H9 (cell line): Measurements from ENCODE around the gene ROR1. TPM values are rescaled to one million over a fixed set of nuclear protein-coding genes. Genes with fewer than 3 reads are reported as not detected.

Experiments used
- DNase-seq: peaks from one replicate; pipeline ENCODE4 v3.0.0-alpha.2; 2017
- H2AFZ ChIP-seq: one replicate; pipeline ENCODE4 v1.6.1; 2013; ENCODE audit warnings: mild to moderate bottlenecking, low read length, control low read depth, moderate library complexity
- H2AK5ac ChIP-seq: 2 replicates; pipeline ENCODE4 v1.6.1; 2013; ENCODE audit warnings: low read length, control low read depth, mixed read lengths; ENCODE audit not compliant: insufficient read length
- H2BK120ac ChIP-seq: one replicate; pipeline ENCODE4 v1.6.1; 2013; ENCODE audit warnings: low read depth, mild to moderate bottlenecking, low read length, control low read depth, inconsistent platforms; ENCODE audit not compliant: poor library complexity, severe bottlenecking
- H2BK12ac ChIP-seq: 2 replicates; pipeline ENCODE4 v1.6.1; 2013; ENCODE audit warnings: low read length, control low read depth, mixed read lengths, low read depth; ENCODE audit not compliant: insufficient read length
- H2BK15ac ChIP-seq: 2 replicates; pipeline ENCODE4 v1.6.1; 2013; ENCODE audit warnings: low read depth, low read length, control low read depth
- H2BK20ac ChIP-seq: one replicate; pipeline ENCODE4 v1.6.1; 2013; ENCODE audit warnings: low read depth, mild to moderate bottlenecking, low read length, control low read depth, inconsistent platforms; ENCODE audit not compliant: poor library complexity, severe bottlenecking
- H2BK5ac ChIP-seq: 2 replicates; pipeline ENCODE4 v1.6.1; 2013; ENCODE audit warnings: low read length, control low read depth, mixed read lengths; ENCODE audit not compliant: insufficient read length
- H3K14ac ChIP-seq: 2 replicates; pipeline ENCODE4 v1.6.1; 2013; ENCODE audit warnings: low read length, control low read depth; ENCODE audit not compliant: insufficient read depth
- H3K18ac ChIP-seq: 2 replicates; pipeline ENCODE4 v1.6.1; 2013; ENCODE audit warnings: low read depth, mild to moderate bottlenecking, mixed read lengths, low read length, control low read depth; ENCODE audit not compliant: insufficient read length
- H3K23ac ChIP-seq: 2 replicates; pipeline ENCODE4 v1.6.1; 2013; ENCODE audit warnings: low read length, control low read depth, mixed read lengths, low read depth; ENCODE audit not compliant: insufficient read length
- H3K23me2 ChIP-seq: 2 replicates; pipeline ENCODE4 v1.6.1; 2013; ENCODE audit warnings: low read depth, mild to moderate bottlenecking, mixed read lengths, low read length, control low read depth; ENCODE audit not compliant: insufficient read length, poor library complexity, severe bottlenecking
- H3K27ac ChIP-seq: 2 replicates; pipeline ENCODE4 v1.5.1; 2013; ENCODE audit warnings: low read length, control low read depth, mixed read lengths, low read depth; ENCODE audit not compliant: insufficient read length
- H3K27me3 ChIP-seq: 2 replicates; pipeline ENCODE4 v1.6.1; 2013; ENCODE audit warnings: low read length, control low read depth, inconsistent platforms; ENCODE audit not compliant: insufficient read depth
- H3K4ac ChIP-seq: 2 replicates; pipeline ENCODE4 v1.6.1; 2013; ENCODE audit warnings: low read depth, mild to moderate bottlenecking, control low read depth, inconsistent platforms, low read length, moderate library complexity
- H3K4me1 ChIP-seq: 2 replicates; pipeline ENCODE4 v1.6.1; 2013; ENCODE audit warnings: low read length, control low read depth, inconsistent platforms; ENCODE audit not compliant: insufficient read depth
- H3K4me2 ChIP-seq: 2 replicates; pipeline ENCODE4 v1.6.1; 2013; ENCODE audit warnings: low read length, control low read depth, mixed read lengths; ENCODE audit not compliant: insufficient read length, insufficient read depth
- H3K56ac ChIP-seq: 2 replicates; pipeline ENCODE4 v1.6.1; 2013; ENCODE audit warnings: low read depth, mild to moderate bottlenecking, mixed read lengths, low read length, control low read depth; ENCODE audit not compliant: insufficient read length
- H3K79me1 ChIP-seq: 2 replicates; pipeline ENCODE4 v1.6.1; 2013; ENCODE audit warnings: low read depth, mild to moderate bottlenecking, moderate library complexity, low read length, control low read depth, inconsistent platforms; ENCODE audit not compliant: insufficient read depth, poor library complexity, severe bottlenecking
- H3K79me2 ChIP-seq: 2 replicates; pipeline ENCODE4 v1.6.1; 2013; ENCODE audit warnings: low read length, control low read depth, inconsistent platforms; ENCODE audit not compliant: insufficient read depth
- H3K9ac ChIP-seq: 2 replicates; pipeline ENCODE4 v1.6.1; 2013; ENCODE audit warnings: low read length, control low read depth, mixed read lengths; ENCODE audit not compliant: insufficient read length; ENCODE audit errors: extremely low read depth
- H3K9me3 ChIP-seq: one replicate; pipeline ENCODE4 v1.6.1; 2013; ENCODE audit warnings: low read depth, low read length, inconsistent platforms; ENCODE audit not compliant: control insufficient read depth
- H3T11ph ChIP-seq: one replicate; pipeline ENCODE4 v1.6.1; 2013; ENCODE audit warnings: mild to moderate bottlenecking, low read length, control low read depth, inconsistent platforms
- H4K20me1 ChIP-seq: one replicate; pipeline ENCODE4 v1.6.1; 2013; ENCODE audit not compliant: control insufficient read depth, insufficient read length, insufficient read depth
- H4K5ac ChIP-seq: 2 replicates; pipeline ENCODE4 v1.6.1; 2013; ENCODE audit warnings: low read depth, mild to moderate bottlenecking, mixed read lengths, low read length, control low read depth; ENCODE audit not compliant: insufficient read length
- H4K8ac ChIP-seq: replicated peaks from 2 replicates; pipeline ENCODE4 v1.6.1; 2013; ENCODE audit warnings: low read length, control low read depth, mixed read lengths, low read depth; ENCODE audit not compliant: insufficient read length
- H4K91ac ChIP-seq: 2 replicates; pipeline ENCODE4 v1.6.1; 2013; ENCODE audit warnings: low read depth, mild to moderate bottlenecking, moderate library complexity, mixed read lengths, low read length, control low read depth; ENCODE audit not compliant: insufficient read length
- H3K27ac Mint-ChIP-seq, 3 experiments: 2 replicates in 2 of 3; 3 replicates in 1 of 3; pipeline ENCODE4 v1.8.0; 2020 to 2021; ENCODE audit warnings: mixed read lengths in 3 of 3, mild to moderate bottlenecking in 1 of 3, moderate library complexity in 1 of 3
- H3K27me3 Mint-ChIP-seq: 2 replicates; pipeline ENCODE4 v1.8.0; 2021; ENCODE audit warnings: low read depth, mild to moderate bottlenecking, moderate library complexity, mixed read lengths
- H3K36me3 Mint-ChIP-seq, 3 experiments: 2 replicates in 2 of 3; 3 replicates in 1 of 3; pipeline ENCODE4 v1.8.0; 2020 to 2021; ENCODE audit warnings: low read depth in 3 of 3, mixed read lengths in 3 of 3; ENCODE audit not compliant: insufficient read depth in 1 of 3
- H3K4me1 Mint-ChIP-seq, 2 experiments: 2 replicates each; pipeline ENCODE4 v1.8.0; 2020; ENCODE audit warnings: mixed read lengths in 2 of 2
- H3K4me3 Mint-ChIP-seq, 2 experiments: 2 replicates in 1 of 2; 3 replicates in 1 of 2; pipeline ENCODE4 v1.8.0; 2020 to 2021; ENCODE audit warnings: mild to moderate bottlenecking in 2 of 2, mixed read lengths in 2 of 2, moderate library complexity in 1 of 2
- H3K9me3 Mint-ChIP-seq, 2 experiments: 2 replicates in 1 of 2; 3 replicates in 1 of 2; pipeline ENCODE4 v1.8.0; 2020; ENCODE audit warnings: mild to moderate bottlenecking in 2 of 2, mixed read lengths in 2 of 2, moderate library complexity in 1 of 2
- WGBS: extraction: QIAGEN DNeasy Blood & Tissue Kit; methylation state at CpG from one replicate; pipeline ENCODE4 v1.1.7; 2013; ENCODE audit warnings: missing lambda C conversion rate, low lambda C conversion rate, mixed read lengths; ENCODE audit not compliant: insufficient read length; ENCODE audit errors: extremely low coverage; 5-methylcytosine and 5-hydroxymethylcytosine counted together
- total RNA-seq: library from RNA; stranded (reverse); gene quantifications from 2 replicates; pipeline ENCODE4 v1.2.1, GENCODE V29; 2021
- TF ChIP-seq, protein P1 (sequence below): fragments of 200-600 bp; sonication (generic); conservative IDR thresholded peaks from 3 replicates; pipeline ENCODE4 v1.8.0; 2021; ENCODE audit warnings: antibody characterized with exemption, mild to moderate bottlenecking

The ROR1 gene
- total RNA-seq, 1 experiment from 2014 or later, result 75.9 TPM

GRCh38 chr1:64049900-64050540 lies 276.2 kb downstream of the ROR1 start:
- no peaks in the 10 kb centered on the region for H3K9me3 Mint-ChIP-seq

More at GRCh38 chr1:64049900-64050540, 276.2 kb downstream of the ROR1 start:
- Histone ChIP-seq H2BK120ac (no peak overlapping the region), H3K79me2 (no peaks in the 10 kb centered on the region; the same call in 1 of the 2 replicates), H2AK5ac (no peak overlapping the region), H2BK5ac (no peak overlapping the region), H4K91ac (no peak overlapping the region), H3K14ac (no peak overlapping the region), H3K27ac (no peak overlapping the region), H3K9ac (no peak overlapping the region), H2BK20ac (no peak overlapping the region), H2BK15ac (no peak overlapping the region), H4K8ac (no peak overlapping the region), H4K20me1 (no peaks in the 10 kb centered on the region), H2BK12ac (no peak overlapping the region), H3K79me1 (no peaks in the 10 kb centered on the region), H2AFZ (no peak overlapping the region), H3K23ac (no peak overlapping the region), H3K56ac (no peak overlapping the region), H3K4me2 (no peak overlapping the region), H3K23me2 (no peaks in the 10 kb centered on the region), H3K4me1 (peaks cover 10% of the 10 kb centered on the region), H3K18ac (no peak overlapping the region), H3K4ac (no peak overlapping the region), H3K9me3 (no peaks in the 10 kb centered on the region), H3T11ph (no peak overlapping the region), H4K5ac (no peak overlapping the region), H3K27me3 (no peaks in the 10 kb centered on the region)
- WGBS, result no CpG with 5 or more reads among the region's 9 CpGs
- H3K36me3 Mint-ChIP-seq, result peaks cover 15 to 24% (median 17%) of the 10 kb centered on the region in 3 experiments; a peak in 5 of 7 replicates
- peak overlapping the region in 1 of 3 experiments; percentile 27; a peak in 2 of 7 replicates for H3K27ac Mint-ChIP-seq
- TF ChIP-seq, protein P1, sequence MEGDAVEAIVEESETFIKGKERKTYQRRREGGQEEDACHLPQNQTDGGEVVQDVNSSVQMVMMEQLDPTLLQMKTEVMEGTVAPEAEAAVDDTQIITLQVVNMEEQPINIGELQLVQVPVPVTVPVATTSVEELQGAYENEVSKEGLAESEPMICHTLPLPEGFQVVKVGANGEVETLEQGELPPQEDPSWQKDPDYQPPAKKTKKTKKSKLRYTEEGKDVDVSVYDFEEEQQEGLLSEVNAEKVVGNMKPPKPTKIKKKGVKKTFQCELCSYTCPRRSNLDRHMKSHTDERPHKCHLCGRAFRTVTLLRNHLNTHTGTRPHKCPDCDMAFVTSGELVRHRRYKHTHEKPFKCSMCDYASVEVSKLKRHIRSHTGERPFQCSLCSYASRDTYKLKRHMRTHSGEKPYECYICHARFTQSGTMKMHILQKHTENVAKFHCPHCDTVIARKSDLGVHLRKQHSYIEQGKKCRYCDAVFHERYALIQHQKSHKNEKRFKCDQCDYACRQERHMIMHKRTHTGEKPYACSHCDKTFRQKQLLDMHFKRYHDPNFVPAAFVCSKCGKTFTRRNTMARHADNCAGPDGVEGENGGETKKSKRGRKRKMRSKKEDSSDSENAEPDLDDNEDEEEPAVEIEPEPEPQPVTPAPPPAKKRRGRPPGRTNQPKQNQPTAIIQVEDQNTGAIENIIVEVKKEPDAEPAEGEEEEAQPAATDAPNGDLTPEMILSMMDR, result no peak
- DNase-seq, result no peak
- no peaks in the 10 kb centered on the region for H3K27me3 Mint-ChIP-seq
- H3K4me3 Mint-ChIP-seq, result no peak overlapping the region
- H3K4me1 Mint-ChIP-seq, result peaks cover 22 to 23% of the 10 kb centered on the region in 2 experiments
